ENCODE data around the gene TMEM179.

Gene TMEM179

GRCh38 chr14:104542871-104543830 lies 61.4 kb downstream of the TMEM179 start:
- DNase-seq (ENCODE audit: low spot score) = no peak

DNA sequence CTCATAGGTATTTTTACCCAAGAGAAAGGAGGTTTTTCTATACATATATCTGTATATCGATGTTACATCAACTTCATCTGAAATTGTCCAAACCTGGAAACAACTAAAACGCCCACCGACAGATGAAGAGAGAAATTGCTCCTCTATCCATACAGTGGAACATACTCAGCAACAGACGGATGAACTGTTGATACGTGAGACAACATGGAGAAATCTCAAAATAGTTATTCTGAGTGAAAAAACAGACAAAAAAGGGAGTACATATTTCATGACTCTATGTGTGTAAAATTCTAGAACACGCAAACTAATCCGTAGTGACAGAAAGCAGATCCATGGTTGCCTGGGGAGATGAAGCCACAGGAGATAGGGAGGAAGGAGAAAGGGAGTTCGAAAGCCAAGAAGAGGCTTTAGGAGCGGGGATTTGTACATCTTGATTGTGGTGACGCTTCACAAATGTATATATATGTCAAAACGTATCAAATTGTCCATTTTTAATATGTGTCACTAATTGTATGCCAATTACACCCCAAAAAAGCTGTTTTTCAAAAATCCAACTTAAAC lies 62.6 kb downstream of the TMEM179 start:
- DNase-seq (ENCODE audit: low spot score) = no peak

All from AG08395 (cell line).